HPDE6-E6E7 (cell line): Measurements from ENCODE around the gene ZNF860.
"Not testable (repeated sequence)": the region's sequence is repeated elsewhere in the genome, so short reads cannot be mapped to it uniquely, and the experiment has no call there.

Source experiments
- DNase-seq: peaks from one replicate; pipeline ENCODE4 v3.0.0; 2011; ENCODE audit warnings: missing footprints; ENCODE audit errors: extremely low spot score

Gene ZNF860

GRCh38 chr3:31996195-31996594, 14.6 kb downstream of the ZNF860 start:
- no peak for DNase-seq

- no peak for DNase-seq
Measured at GRCh38 chr3:31997500-31997899, 15.9 kb downstream of the ZNF860 start.

- no peak for DNase-seq
Measured at GRCh38 chr3:31999907-32000439, 18.4 kb downstream of the ZNF860 start.

- DNase-seq = no peak
Measured at GRCh38 chr3:32000877-32001276, 19.3 kb downstream of the ZNF860 start.

- no peak for DNase-seq
Measured at GRCh38 chr3:32002561-32003368, 21.2 kb downstream of the ZNF860 start.

GRCh38 chr3:32003380-32003779, 21.8 kb downstream of the ZNF860 start:
- no peak for DNase-seq

- no peak for DNase-seq
Measured at GRCh38 chr3:32004113-32004765, 22.7 kb downstream of the ZNF860 start.

- peak; percentile 19 for DNase-seq
Measured at GRCh38 chr3:32009101-32009500, 27.6 kb downstream of the ZNF860 start.

- DNase-seq = no peak
Measured at GRCh38 chr3:32009957-32010356, 28.4 kb downstream of the ZNF860 start.

- DNase-seq = not testable (repeated sequence)
Measured at GRCh38 chr3:32010699-32011098, 29.1 kb downstream of the ZNF860 start.

- DNase-seq = not testable (repeated sequence)
Measured at GRCh38 chr3:32015638-32016037, 34.1 kb downstream of the ZNF860 start.

GRCh38 chr3:32017286-32017685, 35.7 kb downstream of the ZNF860 start:
- DNase-seq = no peak

- peak; percentile 10 for DNase-seq
Measured at GRCh38 chr3:32018757-32019564, 37.4 kb downstream of the ZNF860 start.

GRCh38 chr3:32021155-32021554, 39.6 kb downstream of the ZNF860 start:
- DNase-seq = no peak

- no peak for DNase-seq
Measured at GRCh38 chr3:32021748-32022147, 40.2 kb downstream of the ZNF860 start.

- no peak for DNase-seq
Measured at GRCh38 chr3:32022947-32023346, 41.4 kb downstream of the ZNF860 start.

GRCh38 chr3:32026593-32026992, 45.0 kb downstream of the ZNF860 start:
- DNase-seq = no peak

- no peak for DNase-seq
Measured at GRCh38 chr3:32037932-32038267, 56.4 kb downstream of the ZNF860 start.

GRCh38 chr3:32041316-32041715, 59.8 kb downstream of the ZNF860 start:
- no peak for DNase-seq
